Measurements from ENCODE around the gene RYK. TPM values are rescaled to one million over a fixed set of nuclear protein-coding genes. Genes with fewer than 3 reads are reported as not detected.

RYK gene
- total RNA-seq, 1 experiment from 2014 or later, result 60.6 TPM

GRCh38 chr3:134216191-134216764 lies 34.4 kb downstream of the RYK start:
- H3K9me3 ChIP-seq (ENCODE audit: control insufficient read depth, low read depth, low read length), result no peaks in the 10 kb centered on the region
- H3K4me3 Mint-ChIP-seq, result no peak overlapping the region
- H3K27ac ChIP-seq (ENCODE audit: insufficient read length, low read depth, low read length), result no peak overlapping the region
- H3K23me2 ChIP-seq (ENCODE audit: insufficient read length, low read depth, low read length, poor library complexity, severe bottlenecking), result no peaks in the 10 kb centered on the region
- H3K79me2 ChIP-seq (ENCODE audit: insufficient read depth, low read length), result no peaks in the 10 kb centered on the region
- TF ChIP-seq CTCF (conservative IDR thresholded peaks at IDR 0.05), result no peak
- no peak overlapping the region for H2BK12ac ChIP-seq (ENCODE audit: insufficient read length, low read depth, low read length)
- no peaks in the 10 kb centered on the region for H3K4me1 ChIP-seq (ENCODE audit: insufficient read depth, low read length)
- H3K9ac ChIP-seq (ENCODE audit: extremely low read depth, insufficient read length, low read length), result no peak overlapping the region
- no peak overlapping the region for H4K8ac ChIP-seq (replicated peaks; ENCODE audit: insufficient read length, low read depth, low read length)
- no peak overlapping the region for H4K91ac ChIP-seq (ENCODE audit: insufficient read length, low read depth, low read length)
- no peak overlapping the region for H2BK20ac ChIP-seq (ENCODE audit: low read depth, low read length, poor library complexity, severe bottlenecking)
- no peaks in the 10 kb centered on the region; a peak in 1 of 5 replicates for H3K9me3 Mint-ChIP-seq
- H4K5ac ChIP-seq (ENCODE audit: insufficient read length, low read depth, low read length), result no peak overlapping the region
- peaks cover under 1 to 5% (median 2%) of the 10 kb centered on the region in 3 experiments; a peak in 5 of 7 replicates for H3K36me3 Mint-ChIP-seq (ENCODE audit: insufficient read depth in 1 of 3, low read depth in 3 of 3)
- peaks cover 0 to 5% of the 10 kb centered on the region in 2 experiments; a peak in 2 of 4 replicates for H3K4me1 Mint-ChIP-seq
- no peak overlapping the region for H3K18ac ChIP-seq (ENCODE audit: insufficient read length, low read depth, low read length)
- no peaks in the 10 kb centered on the region for H3K27me3 Mint-ChIP-seq (ENCODE audit: low read depth)
- H3K4me2 ChIP-seq (ENCODE audit: insufficient read depth, insufficient read length, low read length), result no peak overlapping the region
- no peak overlapping the region for H2AFZ ChIP-seq (ENCODE audit: low read length)
- H3T11ph ChIP-seq (ENCODE audit: low read length), result no peak overlapping the region
- H2BK15ac ChIP-seq (ENCODE audit: low read depth, low read length), result no peak overlapping the region
- H2BK120ac ChIP-seq (ENCODE audit: low read depth, low read length, poor library complexity, severe bottlenecking), result no peak overlapping the region
- no peak overlapping the region for H3K23ac ChIP-seq (ENCODE audit: insufficient read length, low read depth, low read length)
- H2BK5ac ChIP-seq (ENCODE audit: insufficient read length, low read length), result no peak overlapping the region
- WGBS (ENCODE audit: extremely low coverage, insufficient read length, low lambda C conversion rate), result no CpG with 5 or more reads among the region's 10 CpGs
- H3K79me1 ChIP-seq (ENCODE audit: insufficient read depth, low read depth, low read length, poor library complexity, severe bottlenecking), result peaks cover 3% of the 10 kb centered on the region
- no peak overlapping the region for H3K56ac ChIP-seq (ENCODE audit: insufficient read length, low read depth, low read length)
- no peak overlapping the region for H3K4ac ChIP-seq (ENCODE audit: low read depth, low read length)
- H4K20me1 ChIP-seq (ENCODE audit: control insufficient read depth, insufficient read depth, insufficient read length), result no peaks in the 10 kb centered on the region
- no peak for DNase-seq
- H3K27me3 ChIP-seq (ENCODE audit: insufficient read depth, low read length), result no peaks in the 10 kb centered on the region
- H3K14ac ChIP-seq (ENCODE audit: insufficient read depth, low read length), result no peak overlapping the region
- peak overlapping the region in 2 of 3 experiments; percentile 20 to 59; a peak in 1 of 7 replicates for H3K27ac Mint-ChIP-seq
- H2AK5ac ChIP-seq (ENCODE audit: insufficient read length, low read length), result no peak overlapping the region
